Ishikawa (cell line): ENCODE data around the gene SHC1.

Experiments
- CEBPB ChIP-seq: IDR thresholded peaks from 2 replicates; pipeline ENCODE4 v1.6.1; 2012
- CREB1 ChIP-seq: IDR thresholded peaks from 2 replicates; pipeline ENCODE4 v1.6.1; 2012; ENCODE audit warnings: low read depth
- EGR1 ChIP-seq: IDR thresholded peaks from 2 replicates; pipeline ENCODE4 v1.6.1; 2012
- EP300 ChIP-seq: IDR thresholded peaks from 2 replicates; pipeline ENCODE4 v1.6.1; 2012; ENCODE audit warnings: borderline replicate concordance
- FOXM1 ChIP-seq: IDR thresholded peaks from 2 replicates; pipeline ENCODE4 v1.6.1; 2012; ENCODE audit warnings: low read depth, borderline replicate concordance
- MAX ChIP-seq: IDR thresholded peaks from 2 replicates; pipeline ENCODE4 v1.6.1; 2012
- NFIC ChIP-seq: IDR thresholded peaks from 2 replicates; pipeline ENCODE4 v1.6.1; 2012
- RAD21 ChIP-seq: IDR thresholded peaks from 2 replicates; pipeline ENCODE4 v1.6.1; 2012; ENCODE audit warnings: low read depth
- REST ChIP-seq: IDR thresholded peaks from 2 replicates; pipeline ENCODE4 v1.6.1; 2012; ENCODE audit warnings: low read depth, mild to moderate bottlenecking
- TAF1 ChIP-seq: IDR thresholded peaks from 2 replicates; pipeline ENCODE4 v1.6.1; 2012; ENCODE audit warnings: low read depth, mild to moderate bottlenecking
- TCF12 ChIP-seq: IDR thresholded peaks from 2 replicates; pipeline ENCODE4 v1.6.1; 2012; ENCODE audit warnings: low read depth
- TEAD4 ChIP-seq: IDR thresholded peaks from 2 replicates; pipeline ENCODE4 v1.6.1; 2012
- USF1 ChIP-seq: IDR thresholded peaks from 2 replicates; pipeline ENCODE4 v1.6.1; 2012
- YY1 ChIP-seq: IDR thresholded peaks from 2 replicates; pipeline ENCODE4 v1.6.1; 2012; ENCODE audit warnings: low read depth
- ZBTB7A ChIP-seq: IDR thresholded peaks from 2 replicates; pipeline ENCODE4 v1.6.1; 2012; ENCODE audit warnings: low read depth

The SHC1 gene

GRCh38 chr1:154955718-154956543 lies 14.6 kb downstream of the SHC1 start, which contains the start of gene PBXIP1:
Gene PBXIP1, minus strand, starts transcription at chr1:154956099. Its CDS starts 2,378 bp downstream, at chr1:154953721.
- TF ChIP-seq NFIC, result no peak
- peak; percentile 90; the same call in 1 of the 2 replicates for TF ChIP-seq ZBTB7A
- no peak for TF ChIP-seq EGR1
- no peak for TF ChIP-seq CEBPB
- TF ChIP-seq USF1, result peak; percentile 90
- TF ChIP-seq FOXM1, result 0 out of 2 replicates have a peak, but pooled peaks have one; percentile 20
- TF ChIP-seq RAD21, result no peak; the same call in 1 of the 2 replicates
- no peak for TF ChIP-seq TCF12
- TF ChIP-seq CREB1, result no peak
- TF ChIP-seq EP300, result 0 out of 2 replicates have a peak, but pooled peaks have one; percentile 11
- 0 out of 2 replicates have a peak, but pooled peaks have one; percentile 13 for TF ChIP-seq MAX

- TF ChIP-seq REST, result no peak
Measured at GRCh38 chr1:154955039-154955717, 15.4 kb downstream of the SHC1 start.

GRCh38 chr1:154954541-154954940 lies 16.0 kb downstream of the SHC1 start:
- no peak for TF ChIP-seq RAD21
- TF ChIP-seq TAF1, result no peak

GRCh38 chr1:154953611-154954038 lies 16.9 kb downstream of the SHC1 start:
- TF ChIP-seq RAD21, result no peak
- TF ChIP-seq NFIC, result no peak
- TF ChIP-seq TEAD4, result no peak
- no peak for TF ChIP-seq EGR1
- TF ChIP-seq TCF12, result no peak
- no peak for TF ChIP-seq CREB1
- no peak for TF ChIP-seq MAX
- TF ChIP-seq REST, result no peak
- TF ChIP-seq ZBTB7A, result no peak

- TF ChIP-seq NFIC, result no peak
- no peak for TF ChIP-seq CREB1
- no peak for TF ChIP-seq TCF12
- no peak for TF ChIP-seq YY1
- TF ChIP-seq REST, result no peak
- no peak for TF ChIP-seq EP300
- TF ChIP-seq TAF1, result no peak
- TF ChIP-seq RAD21, result no peak
- no peak for TF ChIP-seq ZBTB7A
- no peak for TF ChIP-seq CEBPB
- TF ChIP-seq USF1, result no peak
- no peak for TF ChIP-seq TEAD4
- no peak for TF ChIP-seq MAX
- TF ChIP-seq FOXM1, result no peak
- TF ChIP-seq EGR1, result no peak
Measured at GRCh38 chr1:154952664-154953063, 17.9 kb downstream of the SHC1 start.
